ENCODE results near the gene SHANK1. TPM values are rescaled to one million over a fixed set of nuclear protein-coding genes. Genes with fewer than 3 reads are reported as not detected.

Gene SHANK1
- total RNA-seq, 1 experiment from 2014 or later = 0.47 TPM

DNA sequence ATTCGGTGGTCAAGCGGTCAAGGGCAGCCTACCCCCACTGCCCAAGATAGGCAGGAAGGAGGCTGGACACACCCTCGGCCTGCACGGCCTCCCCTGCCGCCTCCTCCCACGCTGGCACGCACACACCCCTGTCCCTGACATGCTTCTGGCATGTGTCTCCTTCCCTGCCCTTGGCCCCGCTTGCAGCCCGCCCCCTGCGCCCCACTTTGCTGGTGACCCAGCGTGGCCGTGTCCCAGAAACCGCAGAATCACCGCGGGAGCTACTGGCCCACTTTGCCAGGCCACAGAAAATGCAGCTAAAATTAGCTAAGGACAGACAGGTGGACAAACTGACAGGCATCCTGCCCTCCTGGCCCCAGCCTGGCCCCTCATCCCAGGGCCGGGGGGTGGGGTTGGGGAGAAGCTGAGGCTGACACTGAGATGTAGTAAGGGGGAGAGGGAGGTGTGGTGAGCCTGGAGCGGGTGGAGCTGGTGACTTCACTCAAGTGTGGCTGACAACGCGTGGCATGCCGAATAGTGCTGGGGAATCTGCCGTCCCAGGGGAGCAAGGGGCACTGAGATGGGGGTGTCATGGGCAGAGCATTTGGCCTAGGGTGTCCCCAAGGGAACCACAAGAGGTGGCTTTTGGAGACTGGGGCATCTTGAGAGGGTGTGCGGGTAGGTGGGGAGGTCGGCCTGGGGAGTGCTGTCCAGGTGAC is 2.4 kb downstream of the SHANK1 start:
- TF ChIP-seq EZH2phosphoT487 (IDR thresholded peaks at IDR 0.05; ENCODE audit: borderline replicate concordance, low read length) (no peak), CTCF (conservative IDR thresholded peaks at IDR 0.05; ENCODE audit: low read depth, low read length) (no peak), EZH2 (IDR thresholded peaks at IDR 0.05; ENCODE audit: low read length, unreplicated experiment) (no peak)
- no peak for ATAC-seq
- H3K4me2 ChIP-seq (ENCODE audit: low read length) = no peak overlapping the region
- H3K9ac ChIP-seq (ENCODE audit: low read length) = no peak overlapping the region
- H3K9me3 ChIP-seq (ENCODE audit: low read length) = no peaks in the 10 kb centered on the region
- DNase-seq = no peak
- H3K79me2 ChIP-seq (ENCODE audit: low read length) = no peaks in the 10 kb centered on the region
- peaks cover 55% of the 10 kb centered on the region for H3K27me3 ChIP-seq (ENCODE audit: low read length)
- intact Hi-C loops (cut with micrococcal nuclease) = no loop called here
- POLR2A ChIA-PET (ENCODE audit: unreplicated experiment) = interaction anchor here (0.6 kb wide), 1 partner anchor 359 kb away, joined by 3 read pairs; no protein-coding TSS in a partner anchor
- no peaks in the 10 kb centered on the region for H3K9me2 ChIP-seq (replicated peaks; ENCODE audit: low read length)
- BruUV-seq (replicated peaks) = no TSS peak
- H3K36me3 ChIP-seq (ENCODE audit: low read depth, low read length) = no peaks in the 10 kb centered on the region
- H3F3A ChIP-seq (ENCODE audit: low read length, unreplicated experiment) = no peaks in the 10 kb centered on the region
- no peak overlapping the region for H3K27ac ChIP-seq (ENCODE audit: low read length)
- CTCF ChIA-PET = no interaction called here
- no peaks in the 10 kb centered on the region for H4K20me1 ChIP-seq (ENCODE audit: low read length)
- no peak overlapping the region for H2AFZ ChIP-seq (ENCODE audit: low read length)
- no peaks in the 10 kb centered on the region; the same call in 1 of the 2 replicates for H3K4me1 ChIP-seq (ENCODE audit: insufficient read depth, low read length)
- no peak overlapping the region for H3K4me3 ChIP-seq (ENCODE audit: low read length)

GRCh38 chr19:50716178-50717025 is 3.2 kb downstream of the SHANK1 start:
- TF ChIP-seq CTCF (conservative IDR thresholded peaks at IDR 0.05; ENCODE audit: low read depth, low read length) (no peak), EZH2 (IDR thresholded peaks at IDR 0.05; ENCODE audit: low read length, unreplicated experiment) (no peak), EZH2phosphoT487 (IDR thresholded peaks at IDR 0.05; ENCODE audit: borderline replicate concordance, low read length) (no peak)
- H3K27me3 ChIP-seq (ENCODE audit: low read length) = peaks cover 55% of the 10 kb centered on the region

More at GRCh38 chr19:50716178-50717025, 3.2 kb downstream of the SHANK1 start:
- H2AFZ ChIP-seq (ENCODE audit: low read length) = no peak overlapping the region
- no TSS peak for BruUV-seq (replicated peaks)
- no peak overlapping the region for H3K4me2 ChIP-seq (ENCODE audit: low read length)
- no peaks in the 10 kb centered on the region for H3K79me2 ChIP-seq (ENCODE audit: low read length)
- POLR2A ChIA-PET (ENCODE audit: unreplicated experiment) = no interaction called here
- DNase-seq = no peak
- H3K36me3 ChIP-seq (ENCODE audit: low read depth, low read length) = no peaks in the 10 kb centered on the region
- intact Hi-C loops (cut with micrococcal nuclease) = no loop called here
- no peak overlapping the region for H3K9ac ChIP-seq (ENCODE audit: low read length)
- H3K9me2 ChIP-seq (replicated peaks; ENCODE audit: low read length) = no peaks in the 10 kb centered on the region
- H3K4me3 ChIP-seq (ENCODE audit: low read length) = no peak overlapping the region
- H3K9me3 ChIP-seq (ENCODE audit: low read length) = no peaks in the 10 kb centered on the region
- H3F3A ChIP-seq (ENCODE audit: low read length, unreplicated experiment) = no peaks in the 10 kb centered on the region
- ATAC-seq = no peak
- no peaks in the 10 kb centered on the region; the same call in 1 of the 2 replicates for H3K4me1 ChIP-seq (ENCODE audit: insufficient read depth, low read length)
- CTCF ChIA-PET = no interaction called here
- no peak overlapping the region for H3K27ac ChIP-seq (ENCODE audit: low read length)
- no peaks in the 10 kb centered on the region for H4K20me1 ChIP-seq (ENCODE audit: low read length)
